HUES64 (cell line): ENCODE measurements around the gene CEACAM16. TPM values are rescaled to one million over a fixed set of nuclear protein-coding genes. Genes with fewer than 3 reads are reported as not detected.

Experiments
- H3K27ac ChIP-seq: 2 replicates; pipeline ENCODE4 v1.7.0; 2013; ENCODE audit warnings: low read depth, low read length, inconsistent platforms
- H3K27me3 ChIP-seq: 2 replicates; pipeline ENCODE4 v1.6.1; 2013; ENCODE audit warnings: mild to moderate bottlenecking, low read length; ENCODE audit not compliant: insufficient read depth
- H3K36me3 ChIP-seq: 2 replicates; pipeline ENCODE4 v1.6.1; 2013; ENCODE audit warnings: mild to moderate bottlenecking, low read length; ENCODE audit not compliant: insufficient read depth
- H3K4me1 ChIP-seq: 2 replicates; pipeline ENCODE4 v1.6.1; 2013; ENCODE audit warnings: mild to moderate bottlenecking, low read length, moderate library complexity; ENCODE audit not compliant: insufficient read depth
- H3K4me3 ChIP-seq: 2 replicates; pipeline ENCODE4 v1.5.1; 2013; ENCODE audit warnings: mild to moderate bottlenecking, low read length, moderate library complexity
- H3K9ac ChIP-seq: 2 replicates; pipeline ENCODE4 v1.6.1; 2013; ENCODE audit warnings: mild to moderate bottlenecking, low read depth, low read length
- H3K9me3 ChIP-seq: 2 replicates; pipeline ENCODE4 v1.6.1; 2013; ENCODE audit warnings: low read depth, low read length; ENCODE audit not compliant: insufficient read depth
- WGBS: fragments of 150-250, 120-280 bp; methylation state at CpG from one replicate; pipeline ENCODE4 v1.1.7; 2013; ENCODE audit warnings: missing lambda C conversion rate; 5-methylcytosine and 5-hydroxymethylcytosine counted together
- polyA plus RNA-seq, 2 experiments: library from polyadenylated mRNA; stranded (reverse); fragments of 50-300 nt; gene quantifications; one replicate each; pipeline ENCODE4 v1.2.3, GENCODE V29; 2013

The CEACAM16 gene
- not detected for polyA plus RNA-seq (2013, experiment 1 of 2)
- not detected for polyA plus RNA-seq (2013, experiment 2 of 2)

- Histone ChIP-seq H3K4me3 (no peak within 1 kb of the TSS), H3K27me3 (no peaks in the 10 kb centered on the region), H3K9ac (no peak within 1 kb of the TSS), H3K9me3 (no peaks in the 10 kb centered on the region), H3K36me3 (no peaks in the 10 kb centered on the region), H3K27ac (no peak within 1 kb of the TSS), H3K4me1 (no peaks in the 10 kb centered on the region)
- 91% methylated on average over 13 of the region's 13 CpGs for WGBS
Observed at GRCh38 chr19:44698492-44699201, at the start of gene CEACAM16. Gene CEACAM16, plus strand, starts transcription at chr19:44699151. Its CDS starts 2,306 bp downstream, at chr19:44701457.

- 94% methylated on average over 15 of the region's 15 CpGs for WGBS
- Histone ChIP-seq H3K27ac (no peak overlapping the region), H3K4me3 (no peak overlapping the region), H3K9me3 (no peaks in the 10 kb centered on the region), H3K4me1 (no peaks in the 10 kb centered on the region), H3K27me3 (no peaks in the 10 kb centered on the region), H3K36me3 (peaks cover 68% of the 10 kb centered on the region), H3K9ac (no peak overlapping the region)
Observed at GRCh38 chr19:44649578-44650145, 49.3 kb upstream of the CEACAM16 start.

- H3K4me1 ChIP-seq: no peaks in the 10 kb centered on the region
- no peaks in the 10 kb centered on the region for H3K27me3 ChIP-seq
- 95% methylated on average over 5 of the region's 5 CpGs for WGBS
- no peaks in the 10 kb centered on the region for H3K9me3 ChIP-seq
- no peak overlapping the region for H3K4me3 ChIP-seq
- peaks cover 85% of the 10 kb centered on the region for H3K36me3 ChIP-seq
- no peak overlapping the region for H3K9ac ChIP-seq
- H3K27ac ChIP-seq: no peak overlapping the region
Observed at GRCh38 chr19:44653343-44653742, 45.6 kb upstream of the CEACAM16 start.

GRCh38 chr19:44653977-44654774 is 44.8 kb upstream of the CEACAM16 start:
- no peak overlapping the region for H3K4me3 ChIP-seq
- no peaks in the 10 kb centered on the region for H3K27me3 ChIP-seq
- H3K36me3 ChIP-seq: peaks cover 85% of the 10 kb centered on the region
- H3K9ac ChIP-seq: no peak overlapping the region
- 80% methylated on average over 15 of the region's 16 CpGs for WGBS
- no peaks in the 10 kb centered on the region for H3K9me3 ChIP-seq
- no peak overlapping the region for H3K27ac ChIP-seq
- H3K4me1 ChIP-seq: no peaks in the 10 kb centered on the region

- H3K4me3 ChIP-seq: no peak overlapping the region
- H3K36me3 ChIP-seq: peaks cover 83% of the 10 kb centered on the region
- no peaks in the 10 kb centered on the region for H3K27me3 ChIP-seq
- no peak overlapping the region for H3K9ac ChIP-seq
- 57% methylated on average over 25 of the region's 25 CpGs for WGBS
- H3K27ac ChIP-seq: no peak overlapping the region
- H3K9me3 ChIP-seq: no peaks in the 10 kb centered on the region
- no peaks in the 10 kb centered on the region for H3K4me1 ChIP-seq
Observed at GRCh38 chr19:44657211-44657921, 41.6 kb upstream of the CEACAM16 start.

- 97% methylated on average over 3 of the region's 3 CpGs for WGBS
- no peaks in the 10 kb centered on the region for H3K9me3 ChIP-seq
Observed at GRCh38 chr19:44658069-44658733, 40.8 kb upstream of the CEACAM16 start.

GRCh38 chr19:44660081-44660480 is 38.9 kb upstream of the CEACAM16 start:
- 96% methylated on average over 4 of the region's 4 CpGs for WGBS
- Histone ChIP-seq H3K4me1 (no peaks in the 10 kb centered on the region), H3K9ac (no peak overlapping the region), H3K9me3 (no peaks in the 10 kb centered on the region), H3K27me3 (no peaks in the 10 kb centered on the region), H3K36me3 (peaks cover 75% of the 10 kb centered on the region), H3K27ac (no peak overlapping the region), H3K4me3 (no peak overlapping the region)

More at GRCh38 chr19:44658069-44658733, 40.8 kb upstream of the CEACAM16 start:
- no peak overlapping the region for H3K4me3 ChIP-seq
- no peaks in the 10 kb centered on the region for H3K4me1 ChIP-seq
- peaks cover 83% of the 10 kb centered on the region for H3K36me3 ChIP-seq
- H3K9ac ChIP-seq: no peak overlapping the region
- H3K27me3 ChIP-seq: no peaks in the 10 kb centered on the region
- H3K27ac ChIP-seq: no peak overlapping the region

GRCh38 chr19:44661205-44661604 is 37.7 kb upstream of the CEACAM16 start:
- H3K9me3 ChIP-seq: no peaks in the 10 kb centered on the region
- H3K4me1 ChIP-seq: no peaks in the 10 kb centered on the region
- no peak overlapping the region for H3K27ac ChIP-seq
- peaks cover 64% of the 10 kb centered on the region for H3K36me3 ChIP-seq
- WGBS: 92% methylated on average over 10 of the region's 11 CpGs
- no peaks in the 10 kb centered on the region for H3K27me3 ChIP-seq
- no peak overlapping the region for H3K4me3 ChIP-seq
- H3K9ac ChIP-seq: no peak overlapping the region

- no peaks in the 10 kb centered on the region for H3K9me3 ChIP-seq
- no peak overlapping the region for H3K27ac ChIP-seq
- H3K27me3 ChIP-seq: no peaks in the 10 kb centered on the region
- H3K36me3 ChIP-seq: peaks cover 61% of the 10 kb centered on the region
- no peak overlapping the region for H3K9ac ChIP-seq
- no peak overlapping the region for H3K4me3 ChIP-seq
- H3K4me1 ChIP-seq: no peaks in the 10 kb centered on the region
- WGBS: 97% methylated on average over 7 of the region's 7 CpGs
Observed at GRCh38 chr19:44661904-44662303, 37.0 kb upstream of the CEACAM16 start.

- Histone ChIP-seq H3K9ac (no peak overlapping the region), H3K4me3 (no peak overlapping the region), H3K36me3 (peaks cover 56% of the 10 kb centered on the region), H3K9me3 (no peaks in the 10 kb centered on the region), H3K27me3 (no peaks in the 10 kb centered on the region), H3K27ac (no peak overlapping the region), H3K4me1 (no peaks in the 10 kb centered on the region)
- 90% methylated on average over 7 of the region's 7 CpGs for WGBS
Observed at GRCh38 chr19:44662691-44663385, 36.1 kb upstream of the CEACAM16 start.
